HEK293T (cell line): Measurements from ENCODE around the gene LRRC61.

Source experiments
- CTCF ChIA-PET: fragments of 350-600 bp; formaldehyde crosslinking; extraction: SDS; loops from one replicate; lab custom pipeline; 2021; ENCODE audit warnings: antibody characterized with exemption, inconsistent platforms; lab: Yijun Ruan, JAX
- POLR2A ChIA-PET: fragments of 350-600 bp; formaldehyde crosslinking; extraction: SDS; loops from one replicate; lab custom pipeline; 2020; ENCODE audit warnings: antibody characterized with exemption, inconsistent platforms; lab: Yijun Ruan, JAX
- DNase-seq: peaks from one replicate; pipeline ENCODE4 v3.0.0; 2012; ENCODE audit warnings: mixed read lengths; ENCODE audit errors: extremely low spot score
- ARNT ChIP-seq: fragments of 450-650 bp; IDR thresholded peaks from 2 replicates; pipeline ENCODE4 v1.6.1; 2017; ENCODE audit warnings: mild to moderate bottlenecking
- BHLHE40 ChIP-seq: fragments of 450-650 bp; IDR thresholded peaks from 2 replicates; pipeline ENCODE4 v1.6.1; 2016; ENCODE audit warnings: mild to moderate bottlenecking, moderate library complexity, borderline replicate concordance
- CTBP1 ChIP-seq: fragments of 450-650 bp; IDR thresholded peaks from 2 replicates; pipeline ENCODE4 v1.6.1; 2016; ENCODE audit warnings: borderline replicate concordance
- ELF4 ChIP-seq: fragments of 450-650 bp; IDR thresholded peaks from 2 replicates; pipeline ENCODE4 v1.6.1; 2017; ENCODE audit warnings: antibody characterized with exemption
- FOXA1 ChIP-seq: fragments of 450-650 bp; IDR thresholded peaks from 2 replicates; pipeline ENCODE4 v1.6.1; 2016; ENCODE audit warnings: mild to moderate bottlenecking
- FOXK2 ChIP-seq: fragments of 450-650 bp; IDR thresholded peaks from 2 replicates; pipeline ENCODE4 v1.6.1; 2016; ENCODE audit warnings: mild to moderate bottlenecking
- FOXM1 ChIP-seq: fragments of 450-650 bp; IDR thresholded peaks from 2 replicates; pipeline ENCODE4 v1.6.1; 2017; ENCODE audit warnings: mild to moderate bottlenecking, borderline replicate concordance
- HDGF ChIP-seq: fragments of 450-650 bp; IDR thresholded peaks from 2 replicates; pipeline ENCODE4 v1.6.1; 2017; ENCODE audit warnings: antibody characterized with exemption, borderline replicate concordance
- L3MBTL2 ChIP-seq: fragments of 450-650 bp; conservative IDR thresholded peaks from 2 replicates; pipeline ENCODE4 v1.6.1; 2016; ENCODE audit warnings: mild to moderate bottlenecking
- LEF1 ChIP-seq: fragments of 450-650 bp; IDR thresholded peaks from 2 replicates; pipeline ENCODE4 v1.6.1; 2017; ENCODE audit warnings: mild to moderate bottlenecking, borderline replicate concordance
- NFRKB ChIP-seq: fragments of 450-650 bp; IDR thresholded peaks from 2 replicates; pipeline ENCODE4 v1.6.1; 2016; ENCODE audit warnings: mild to moderate bottlenecking, moderate library complexity
- PKNOX1 ChIP-seq: fragments of 450-650 bp; IDR thresholded peaks from 2 replicates; pipeline ENCODE4 v1.6.1; 2016
- SP1 ChIP-seq: fragments of 450-650 bp; IDR thresholded peaks from 2 replicates; pipeline ENCODE4 v1.6.1; 2017
- SUZ12 ChIP-seq: fragments of 450-650 bp; IDR thresholded peaks from 2 replicates; pipeline ENCODE4 v1.6.1; 2016; ENCODE audit warnings: mild to moderate bottlenecking
- TARDBP ChIP-seq: fragments of 450-650 bp; IDR thresholded peaks from 2 replicates; pipeline ENCODE4 v1.6.1; 2016
- ZNF384 ChIP-seq: fragments of 450-650 bp; IDR thresholded peaks from 2 replicates; pipeline ENCODE4 v1.6.1; 2016

Gene LRRC61

DNA sequence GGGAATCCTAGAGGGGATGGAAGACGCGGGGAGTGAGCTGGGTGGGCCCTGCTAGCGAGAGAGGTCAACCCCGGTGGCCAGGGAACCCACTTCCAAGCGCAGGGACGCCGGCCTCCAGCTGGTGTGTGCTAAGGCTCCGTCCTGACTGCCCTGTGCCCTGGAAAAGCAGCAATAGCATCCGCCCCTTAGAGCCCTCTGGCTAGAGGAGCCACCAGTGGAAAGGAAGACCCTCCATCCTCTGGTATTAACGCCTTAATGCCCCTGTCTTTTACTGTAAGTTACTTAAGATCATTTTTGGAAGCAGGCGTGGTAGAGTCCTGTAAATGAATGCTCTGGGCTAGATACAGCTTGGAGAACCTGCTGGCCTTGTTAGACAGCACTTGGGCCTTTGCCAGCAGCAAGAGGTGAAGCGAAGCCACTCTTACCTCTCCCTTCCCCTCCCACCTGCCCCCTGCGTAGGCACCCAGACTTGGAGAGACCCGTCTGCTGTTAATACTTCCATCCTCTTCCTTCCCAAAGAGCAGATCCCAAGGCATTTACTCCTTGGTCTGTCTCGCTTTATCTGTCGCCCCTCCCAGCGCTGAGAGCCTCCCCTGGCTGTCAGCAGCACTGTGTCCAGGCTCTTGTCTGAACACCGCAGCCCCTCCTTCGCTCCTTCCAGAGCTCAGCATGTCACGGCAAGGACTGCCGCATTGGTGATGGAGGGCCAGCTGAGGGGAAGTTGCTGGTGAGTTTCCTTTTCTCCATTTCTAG is 50.1 kb downstream of the LRRC61 start:
- TF ChIP-seq PKNOX1 (no peak), FOXM1 (no peak), LEF1 (no peak), ZNF384 (no peak), NFRKB (no peak), FOXA1 (no peak), CTBP1 (no peak), BHLHE40 (no peak), ARNT (no peak), L3MBTL2 (no peak), FOXK2 (no peak), ELF4 (no peak), TARDBP (no peak), HDGF (no peak), SUZ12 (no peak), SP1 (no peak)
- no peak for DNase-seq
- ChIA-PET CTCF (no interaction called here), POLR2A (interaction anchor here (0.6 to 1.2 kb wide), 2 partner anchors 38 to 42 kb away, joined by 3 to 4 read pairs; no protein-coding TSS in a partner anchor)

- TF ChIP-seq HDGF (no peak), TARDBP (no peak), FOXM1 (no peak), LEF1 (no peak), SP1 (no peak), NFRKB (no peak), FOXK2 (no peak), ELF4 (no peak), CTBP1 (no peak), FOXA1 (no peak), SUZ12 (no peak), BHLHE40 (no peak), ARNT (no peak), ZNF384 (no peak), PKNOX1 (no peak), L3MBTL2 (no peak)
- ChIA-PET CTCF (interaction anchor here (0.7 kb wide), 1 partner anchor 556 kb away, joined by 3 read pairs; no protein-coding TSS in a partner anchor), POLR2A (interaction anchor here (0.6 to 2.0 kb wide), 3 partner anchors 31 to 41 kb away, joined by 3 to 4 read pairs (median 4); a partner anchor contains a TSS)
- DNase-seq, result no peak
Measured at GRCh38 chr7:150374026-150374425, 50.9 kb downstream of the LRRC61 start.

- ChIA-PET CTCF (interaction anchor here (0.7 kb wide), 1 partner anchor 557 kb away, joined by 3 read pairs; no protein-coding TSS in a partner anchor), POLR2A (interaction anchor here (1.2 to 2.0 kb wide), 2 partner anchors 30 to 40 kb away, joined by 4 read pairs; a partner anchor contains a TSS)
- DNase-seq, result no peak
- TF ChIP-seq L3MBTL2, result no peak
- TF ChIP-seq CTBP1, result no peak
- TF ChIP-seq PKNOX1, result no peak
- no peak for TF ChIP-seq TARDBP
- TF ChIP-seq ARNT, result no peak
Measured at GRCh38 chr7:150374472-150374871, 51.3 kb downstream of the LRRC61 start.

GRCh38 chr7:150375662-150376521 is 52.7 kb downstream of the LRRC61 start:
- CTCF ChIA-PET, result no interaction called here
- TF ChIP-seq HDGF (no peak), TARDBP (no peak), FOXA1 (no peak), BHLHE40 (no peak), SP1 (no peak), ARNT (no peak)

DNA sequence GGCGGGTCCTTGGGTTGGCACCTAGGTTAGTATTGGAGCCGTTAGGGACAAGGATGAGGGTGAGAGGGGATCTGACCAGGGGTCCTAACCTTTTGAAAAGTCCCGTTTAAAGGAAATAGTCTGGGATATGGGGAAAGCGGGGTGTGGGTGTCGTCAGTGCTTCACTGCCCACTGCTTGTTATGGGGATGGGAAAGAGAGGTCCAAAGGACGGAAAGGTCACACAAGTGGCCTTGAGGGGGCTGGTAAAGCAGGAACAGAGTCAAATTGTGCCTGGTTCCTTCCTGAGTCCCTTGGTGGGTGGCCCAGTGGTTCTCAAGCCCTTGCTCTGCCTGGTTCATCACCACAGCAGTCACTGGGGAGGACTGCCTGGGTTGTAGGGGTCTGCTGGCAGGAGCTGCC is 53.4 kb downstream of the LRRC61 start:
- POLR2A ChIA-PET, result no interaction called here
- no peak for DNase-seq
- CTCF ChIA-PET, result no interaction called here
- TF ChIP-seq LEF1 (no peak), L3MBTL2 (no peak), NFRKB (no peak), BHLHE40 (no peak), FOXK2 (no peak), SUZ12 (no peak), TARDBP (no peak), PKNOX1 (no peak), FOXA1 (no peak), ELF4 (no peak), SP1 (no peak), ZNF384 (no peak), HDGF (no peak), CTBP1 (no peak), FOXM1 (no peak), ARNT (no peak)

More at GRCh38 chr7:150375662-150376521, 52.7 kb downstream of the LRRC61 start:
- DNase-seq, result no peak
- POLR2A ChIA-PET, result interaction anchor here (2.0 kb wide), 1 partner anchor 29 kb away, joined by 4 read pairs; a partner anchor contains a TSS
